Measurements from ENCODE around the gene CTLA4. TPM values are rescaled to one million over a fixed set of nuclear protein-coding genes. Genes with fewer than 3 reads are reported as not detected.

The CTLA4 gene
- total and polyA plus RNA-seq, 9 of the 15 experiments (the other 6 are each of a cell fraction or from before 2014, with no cell fraction given): 0.10 to 0.22 (median 0.11) TPM; not detected in 4

DNA sequence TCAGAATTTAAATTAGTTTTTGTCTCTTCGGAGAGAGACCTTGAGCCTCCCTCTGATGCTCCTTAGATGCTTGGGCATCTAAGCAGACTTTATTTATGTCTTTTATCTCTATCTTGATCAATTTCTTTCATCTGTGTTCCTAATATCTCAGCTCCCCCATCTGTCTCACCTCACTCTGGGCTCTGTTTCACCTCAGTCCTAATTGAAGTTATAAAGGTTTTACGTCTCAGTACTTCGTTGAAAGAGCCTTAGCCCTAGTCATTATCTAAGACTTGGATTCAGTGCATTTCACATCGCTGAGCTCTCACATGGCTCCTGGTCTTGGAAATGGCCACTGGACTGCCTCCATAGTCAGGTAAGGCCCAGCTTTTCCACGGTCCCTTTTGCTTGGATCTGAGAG is 13.8 kb upstream of the CTLA4 start:
- CTCF ChIA-PET (ENCODE audit: low intra/inter-chr PET ratio): no interaction called here
- TF ChIP-seq THRAP3 (IDR thresholded peaks at IDR 0.05; ENCODE audit: borderline replicate concordance) (no peak), ETV6 (IDR thresholded peaks at IDR 0.05; ENCODE audit: borderline replicate concordance in 1 of 2, low read depth in 2 of 2, low read length in 1 of 2) (no peak), ETV6 (CRISPR knock-in tag; IDR thresholded peaks at IDR 0.05; ENCODE audit: borderline replicate concordance) (no peak), ILK (tag; IDR thresholded peaks at IDR 0.05; ENCODE audit: borderline replicate concordance, low read depth) (no peak), SMAD1 (IDR thresholded peaks at IDR 0.05; ENCODE audit: low read depth, low read length, partially characterized antibody) (no peak), SP2 (IDR thresholded peaks at IDR 0.05; ENCODE audit: extremely low read depth, low read depth, low read length, poor library complexity, severe bottlenecking) (no peak), ZNF76 (CRISPR knock-in tag; IDR thresholded peaks at IDR 0.05; ENCODE audit: borderline replicate concordance) (no peak), HDAC8 (tag; IDR thresholded peaks at IDR 0.05) (no peak), CCAR2 (IDR thresholded peaks at IDR 0.05; ENCODE audit: low read depth, low read length) (no peak)
- TF ChIP-seq, protein P1, sequence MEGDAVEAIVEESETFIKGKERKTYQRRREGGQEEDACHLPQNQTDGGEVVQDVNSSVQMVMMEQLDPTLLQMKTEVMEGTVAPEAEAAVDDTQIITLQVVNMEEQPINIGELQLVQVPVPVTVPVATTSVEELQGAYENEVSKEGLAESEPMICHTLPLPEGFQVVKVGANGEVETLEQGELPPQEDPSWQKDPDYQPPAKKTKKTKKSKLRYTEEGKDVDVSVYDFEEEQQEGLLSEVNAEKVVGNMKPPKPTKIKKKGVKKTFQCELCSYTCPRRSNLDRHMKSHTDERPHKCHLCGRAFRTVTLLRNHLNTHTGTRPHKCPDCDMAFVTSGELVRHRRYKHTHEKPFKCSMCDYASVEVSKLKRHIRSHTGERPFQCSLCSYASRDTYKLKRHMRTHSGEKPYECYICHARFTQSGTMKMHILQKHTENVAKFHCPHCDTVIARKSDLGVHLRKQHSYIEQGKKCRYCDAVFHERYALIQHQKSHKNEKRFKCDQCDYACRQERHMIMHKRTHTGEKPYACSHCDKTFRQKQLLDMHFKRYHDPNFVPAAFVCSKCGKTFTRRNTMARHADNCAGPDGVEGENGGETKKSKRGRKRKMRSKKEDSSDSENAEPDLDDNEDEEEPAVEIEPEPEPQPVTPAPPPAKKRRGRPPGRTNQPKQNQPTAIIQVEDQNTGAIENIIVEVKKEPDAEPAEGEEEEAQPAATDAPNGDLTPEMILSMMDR (IDR thresholded peaks at IDR 0.05 in 2 of 3, conservative IDR thresholded peaks at IDR 0.05 in 1 of 3; ENCODE audit: insufficient read depth in 2 of 3, low read depth in 1 of 3, low read length in 3 of 3): no peak

More for the DNA sequence above, 13.8 kb upstream of the CTLA4 start:
- Histone ChIP-seq H3K4me1 (replicated peaks in 1 of 2; ENCODE audit: control insufficient read depth in 2 of 2, insufficient read depth in 2 of 2, low read length in 2 of 2) (no peaks in the 10 kb centered on the region), H3K4me2 (ENCODE audit: insufficient read depth, low read length) (no peak overlapping the region), H2AFZ (ENCODE audit: low read depth, low read length) (no peak overlapping the region), H3K27ac (ENCODE audit: extremely low read depth, low read depth, low read length) (no peak overlapping the region), H4K20me1 (replicated peaks; ENCODE audit: control insufficient read depth, insufficient read depth, low read length) (no peaks in the 10 kb centered on the region), H3K27me3 (ENCODE audit: control insufficient read depth in 2 of 2, insufficient read depth in 2 of 2, low read length in 2 of 2) (no peaks in the 10 kb centered on the region; a peak in 1 of 5 replicates), H3K9ac (ENCODE audit: insufficient read depth in 1 of 2, low read depth in 2 of 2, low read length in 2 of 2) (no peak overlapping the region), H3K4me3 (no peak overlapping the region), H3K79me2 (ENCODE audit: control insufficient read depth, insufficient read depth, low read length) (no peaks in the 10 kb centered on the region), H3K9me3 (replicated peaks; ENCODE audit: control insufficient read depth, insufficient read depth, low read depth, low read length) (no peaks in the 10 kb centered on the region), H3K9me1 (ENCODE audit: control insufficient read depth, insufficient read depth, low read length) (no peaks in the 10 kb centered on the region), H3K36me3 (ENCODE audit: control insufficient read depth, insufficient read depth, low read length) (no peaks in the 10 kb centered on the region)
- no peak for FAIRE-seq
- BruUV-seq (replicated peaks): no TSS peak
- intact Hi-C loops (cut with micrococcal nuclease): no loop called here
- no peak for DNase-seq (ENCODE audit: extremely low read depth in 1 of 4, low spot score in 3 of 4)
- in situ Hi-C loops (cut with MboI): no loop called here
- ATAC-seq: no peak
- 0% methylated on average over 4 of the region's 5 CpGs for WGBS (ENCODE audit: insufficient coverage, low coverage, missing lambda C conversion rate)
- POLR2A ChIA-PET: no interaction called here
